Mucosa of descending colon (tissue), 3 donors: ENCODE measurements around the gene RGS17. TPM values are rescaled to one million over a fixed set of nuclear protein-coding genes. Genes with fewer than 3 reads are reported as not detected.
A peak's percentile ranks its signal among the peaks of the same experiment; 100 is the strongest.
"Not testable (repeated sequence)": the region's sequence is repeated elsewhere in the genome, so short reads cannot be mapped to it uniquely, and the experiment has no call there.

ENCODE experiments used
- ATAC-seq: fragments of 200-7000 bp; cut with Tn5 transposase; one replicate; pipeline ENCODE4 v1.9.1; 2020; ENCODE audit warnings: mild to moderate bottlenecking, moderate library complexity
- DNase-seq, 3 donors: peaks; one replicate each; pipeline ENCODE4 v3.0.0-alpha.2; 2020
- H3K36me3 ChIP-seq: fragments of 200-600 bp; one replicate; pipeline ENCODE4 v1.8.0; 2021; ENCODE audit warnings: low read depth, mild to moderate bottlenecking
- H3K4me1 ChIP-seq: fragments of 200-600 bp; one replicate; pipeline ENCODE4 v1.8.0; 2021; ENCODE audit warnings: low read depth, mild to moderate bottlenecking
- H3K4me3 ChIP-seq: fragments of 200-600 bp; one replicate; pipeline ENCODE4 v1.8.0; 2021; ENCODE audit warnings: mild to moderate bottlenecking
- H3K9me3 ChIP-seq: fragments of 200-600 bp; one replicate; pipeline ENCODE4 v1.8.0; 2021; ENCODE audit warnings: mild to moderate bottlenecking
- CTCF ChIP-seq: fragments of 200-600 bp; IDR thresholded peaks from one replicate; pipeline ENCODE4 v1.8.0; 2022; ENCODE audit warnings: antibody characterized with exemption, mild to moderate bottlenecking
- intact Hi-C, 2 donors: fragments of 100-400 bp; cut with DNase I in 1 of 2; cut with micrococcal nuclease in 1 of 2; formaldehyde crosslinking; loops; one replicate each; pipeline versions ENCODE4 v1.11.0 to v1.11.1; 2022; cut with DNase I, micrococcal nuclease
- total RNA-seq, 3 donors: library from RNA; stranded (reverse); fragmentation: NEBNext Ultra II Directional in 2 of 3; extraction: Animal tissue kit (Norgen Biotek cat#: 25700) in 2 of 3; gene quantifications; one replicate each; pipeline versions ENCODE4 v1.2.1 to v1.2.4, GENCODE V29; 2021 to 2023
- donor health status: DM: no; HTN: no; CAD: no; lungs with moderate emphysema.
- donor health status: DM: no; HTN: no; CAD: no.
- donor health status: DM: no; HTN: yes; CAD: no.

Gene RGS17
- total RNA-seq, 3 donors from 2014 or later = 0.28 to 0.43 (median 0.43) TPM

- DNase-seq = no peak
Observed at GRCh38 chr6:153121311-153121710, 9.8 kb downstream of the RGS17 start.

GRCh38 chr6:153117986-153118879 lies 12.8 kb downstream of the RGS17 start:
- H3K4me3 ChIP-seq = no peak overlapping the region
- TF ChIP-seq CTCF = no peak
- intact Hi-C loops = no loop called here
- ATAC-seq = no peak
- no peaks in the 10 kb centered on the region for H3K36me3 ChIP-seq
- DNase-seq = no peak
- no peaks in the 10 kb centered on the region for H3K9me3 ChIP-seq
- H3K4me1 ChIP-seq = no peaks in the 10 kb centered on the region

More at GRCh38 chr6:153121311-153121710, 9.8 kb downstream of the RGS17 start:
- no peak for ATAC-seq
- peaks cover 7% of the 10 kb centered on the region for H3K4me1 ChIP-seq
- no peaks in the 10 kb centered on the region for H3K36me3 ChIP-seq
- no peak for TF ChIP-seq CTCF
- no peak overlapping the region for H3K4me3 ChIP-seq
- no peaks in the 10 kb centered on the region for H3K9me3 ChIP-seq
- intact Hi-C loops = no loop called here

DNA sequence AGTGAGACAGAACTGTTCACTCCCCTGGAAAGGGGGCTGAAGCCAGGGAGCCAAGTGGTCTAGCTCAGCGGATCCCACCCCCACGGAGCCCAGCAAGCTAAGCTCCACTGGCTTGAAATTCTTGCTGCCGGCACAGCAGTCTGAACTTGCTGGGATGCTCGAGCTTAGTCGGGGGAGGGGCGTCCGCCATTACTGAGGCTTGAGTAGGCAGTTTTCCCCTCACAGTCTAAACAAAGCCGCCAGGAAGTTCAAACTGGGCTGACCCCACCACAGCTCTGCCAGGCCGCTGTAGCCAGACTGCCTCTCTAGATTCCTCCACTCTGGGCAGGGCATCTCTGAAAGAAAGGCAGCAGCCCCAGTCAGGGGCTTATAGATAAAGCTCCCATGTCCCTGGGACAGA lies 20.0 kb downstream of the RGS17 start:
- DNase-seq, H3K4me3 ChIP-seq, intact Hi-C loops, H3K36me3 ChIP-seq, ATAC-seq, H3K9me3 ChIP-seq, H3K4me1 ChIP-seq: not testable (repeated sequence)

DNA sequence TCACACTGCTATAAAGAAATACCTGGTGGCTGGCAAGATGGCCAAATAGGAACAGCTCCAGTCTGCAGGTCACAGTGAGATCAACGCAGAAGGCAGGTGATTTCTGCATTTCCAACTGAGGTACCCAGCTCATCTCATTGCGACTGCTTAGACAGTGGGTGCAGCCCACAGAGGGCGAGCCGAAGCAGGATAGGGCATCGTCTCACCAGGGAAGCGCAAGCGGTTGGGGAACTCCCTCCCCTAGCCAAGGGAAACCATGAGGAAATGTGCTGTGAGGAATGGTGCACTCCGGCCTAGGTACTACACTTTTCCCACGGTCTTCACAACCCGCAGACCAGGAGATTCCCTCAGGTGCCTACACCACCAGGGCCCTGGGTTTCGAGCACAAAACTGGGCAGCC lies 20.5 kb downstream of the RGS17 start:
- H3K9me3 ChIP-seq, H3K4me1 ChIP-seq, DNase-seq, intact Hi-C loops, H3K36me3 ChIP-seq, H3K4me3 ChIP-seq, ATAC-seq: not testable (repeated sequence)

DNA sequence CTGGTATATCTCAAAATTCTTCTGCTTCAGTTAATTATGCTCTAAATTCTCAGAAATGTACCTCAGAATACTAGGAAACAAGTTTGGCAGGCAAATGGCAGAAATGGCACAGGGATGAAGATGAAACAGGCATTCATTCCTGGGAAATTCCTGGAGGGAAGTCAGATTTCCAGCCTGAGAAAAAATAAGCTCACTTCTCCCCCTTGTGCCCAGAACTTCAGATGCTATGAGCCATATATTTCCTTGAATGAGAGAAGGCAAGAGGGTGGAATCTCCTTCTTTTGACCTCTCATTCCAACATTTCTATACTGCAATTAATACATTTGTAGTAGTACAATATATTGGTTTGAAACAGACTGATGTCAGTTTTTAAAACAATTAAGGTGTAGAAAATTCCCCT lies 22.8 kb downstream of the RGS17 start:
- no peaks in the 10 kb centered on the region for H3K4me1 ChIP-seq
- no peaks in the 10 kb centered on the region for H3K9me3 ChIP-seq
- intact Hi-C loops = no loop called here
- TF ChIP-seq CTCF = no peak
- ATAC-seq = no peak
- no peak overlapping the region for H3K4me3 ChIP-seq
- DNase-seq = peak in 1 of 3 donors; percentile 41
- no peaks in the 10 kb centered on the region for H3K36me3 ChIP-seq

DNA sequence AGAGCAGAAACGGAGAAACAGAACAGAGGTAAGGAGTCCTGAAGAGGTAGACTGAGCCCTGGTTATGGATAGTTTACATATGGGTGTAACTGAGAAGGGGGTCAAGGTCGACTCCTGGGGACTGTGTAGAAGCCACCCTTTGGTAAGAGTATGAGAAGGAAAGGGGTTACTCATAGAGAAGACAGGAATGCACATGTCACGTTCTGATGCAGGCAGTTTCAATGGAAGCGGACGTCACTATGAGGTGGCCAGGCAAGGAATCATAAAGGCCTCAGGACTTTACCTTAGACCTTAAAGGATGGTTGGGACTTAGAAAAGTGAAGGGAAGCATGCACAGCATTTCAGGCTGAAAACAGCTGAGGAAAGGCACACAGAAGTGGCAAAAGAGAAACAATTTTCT lies 25.1 kb downstream of the RGS17 start:
- H3K36me3 ChIP-seq = no peaks in the 10 kb centered on the region
- H3K4me3 ChIP-seq = no peak overlapping the region
- H3K9me3 ChIP-seq = no peaks in the 10 kb centered on the region
- no peaks in the 10 kb centered on the region for H3K4me1 ChIP-seq
- TF ChIP-seq CTCF = no peak
- DNase-seq = no peak
- ATAC-seq = no peak
- intact Hi-C loops = no loop called here
